Cardiac muscle cell (in vitro differentiated cells and primary cell): ENCODE measurements around the gene SCUBE2. TPM values are rescaled to one million over a fixed set of nuclear protein-coding genes. Genes with fewer than 3 reads are reported as not detected.

Experiments
- DNase-seq, 2 donors: peaks; one replicate each; pipeline versions ENCODE4 v3.0.0 to v3.0.0-alpha.2; 2010 to 2017; ENCODE audit warnings: low read depth in 1 of 2, low spot score in 1 of 2
- H3K27ac ChIP-seq: fragments of 200-600 bp; sonication (generic); 2 replicates; pipeline ENCODE4 v1.5.1; 2016
- H3K27me3 ChIP-seq: fragments of 200-600 bp; sonication (generic); 2 replicates; pipeline ENCODE4 v1.6.0; 2016; ENCODE audit warnings: control low read depth
- H3K36me3 ChIP-seq: fragments of 200-600 bp; sonication (generic); 2 replicates; pipeline ENCODE4 v1.5.1; 2016; ENCODE audit warnings: control low read depth
- H3K4me1 ChIP-seq: fragments of 200-600 bp; sonication (generic); 2 replicates; pipeline ENCODE4 v1.8.1; 2017; ENCODE audit warnings: low read depth, mild to moderate bottlenecking, mixed run types
- H3K4me3 ChIP-seq: fragments of 200-600 bp; sonication (generic); 2 replicates; pipeline ENCODE4 v1.5.1; 2016; ENCODE audit warnings: mild to moderate bottlenecking
- H3K9me3 ChIP-seq: fragments of 200-600 bp; sonication (generic); 2 replicates; pipeline ENCODE4 v1.5.1; 2017; ENCODE audit warnings: low read depth, mild to moderate bottlenecking, control low read depth
- polyA plus RNA-seq: library from polyadenylated mRNA; unstranded; fragments of >200 nt; fragmentation: Nextera tagmentation; extraction: Ambion mirVana; gene quantifications from 2 replicates; pipeline ENCODE4 v1.2.1, GENCODE V29; 2016
- total RNA-seq: library from RNA; depleted of rRNA; stranded (reverse); fragments of >200 nt; gene quantifications from 2 replicates; pipeline ENCODE4 v1.2.3, GENCODE V29; 2016
- TF ChIP-seq, protein P1 (sequence below): IDR thresholded peaks from 2 replicates; pipeline ENCODE4 v1.5.1; 2012; ENCODE audit warnings: low read depth, mild to moderate bottlenecking, low read length

SCUBE2 gene
- total and polyA plus RNA-seq, 2 experiments from 2014 or later = 0.21 TPM; not detected in 1

DNA sequence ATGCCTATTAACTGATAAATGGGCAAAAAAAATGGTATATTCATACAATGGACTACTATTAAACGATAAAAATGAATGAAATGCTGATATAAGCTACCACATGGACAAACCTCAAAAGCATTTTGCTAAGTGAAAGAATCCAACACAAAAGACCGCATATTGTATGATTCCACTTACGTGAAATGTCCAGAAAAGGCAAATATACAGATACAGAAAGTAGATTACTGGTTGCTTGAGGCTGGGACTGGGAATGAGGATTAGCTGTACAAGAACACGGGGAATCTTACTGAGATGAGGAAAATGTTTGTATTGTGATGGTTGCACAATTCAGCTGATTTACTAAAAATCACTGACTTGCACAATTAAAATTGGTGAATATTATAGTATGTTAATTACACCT is 8.8 kb downstream of the SCUBE2 start:
- Histone ChIP-seq H3K36me3 (no peaks in the 10 kb centered on the region), H3K9me3 (no peaks in the 10 kb centered on the region), H3K27ac (no peak overlapping the region), H3K4me1 (no peaks in the 10 kb centered on the region), H3K27me3 (peaks cover 6% of the 10 kb centered on the region), H3K4me3 (no peak overlapping the region)
- DNase-seq = no peak
- TF ChIP-seq, protein P1, sequence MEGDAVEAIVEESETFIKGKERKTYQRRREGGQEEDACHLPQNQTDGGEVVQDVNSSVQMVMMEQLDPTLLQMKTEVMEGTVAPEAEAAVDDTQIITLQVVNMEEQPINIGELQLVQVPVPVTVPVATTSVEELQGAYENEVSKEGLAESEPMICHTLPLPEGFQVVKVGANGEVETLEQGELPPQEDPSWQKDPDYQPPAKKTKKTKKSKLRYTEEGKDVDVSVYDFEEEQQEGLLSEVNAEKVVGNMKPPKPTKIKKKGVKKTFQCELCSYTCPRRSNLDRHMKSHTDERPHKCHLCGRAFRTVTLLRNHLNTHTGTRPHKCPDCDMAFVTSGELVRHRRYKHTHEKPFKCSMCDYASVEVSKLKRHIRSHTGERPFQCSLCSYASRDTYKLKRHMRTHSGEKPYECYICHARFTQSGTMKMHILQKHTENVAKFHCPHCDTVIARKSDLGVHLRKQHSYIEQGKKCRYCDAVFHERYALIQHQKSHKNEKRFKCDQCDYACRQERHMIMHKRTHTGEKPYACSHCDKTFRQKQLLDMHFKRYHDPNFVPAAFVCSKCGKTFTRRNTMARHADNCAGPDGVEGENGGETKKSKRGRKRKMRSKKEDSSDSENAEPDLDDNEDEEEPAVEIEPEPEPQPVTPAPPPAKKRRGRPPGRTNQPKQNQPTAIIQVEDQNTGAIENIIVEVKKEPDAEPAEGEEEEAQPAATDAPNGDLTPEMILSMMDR = no peak

DNA sequence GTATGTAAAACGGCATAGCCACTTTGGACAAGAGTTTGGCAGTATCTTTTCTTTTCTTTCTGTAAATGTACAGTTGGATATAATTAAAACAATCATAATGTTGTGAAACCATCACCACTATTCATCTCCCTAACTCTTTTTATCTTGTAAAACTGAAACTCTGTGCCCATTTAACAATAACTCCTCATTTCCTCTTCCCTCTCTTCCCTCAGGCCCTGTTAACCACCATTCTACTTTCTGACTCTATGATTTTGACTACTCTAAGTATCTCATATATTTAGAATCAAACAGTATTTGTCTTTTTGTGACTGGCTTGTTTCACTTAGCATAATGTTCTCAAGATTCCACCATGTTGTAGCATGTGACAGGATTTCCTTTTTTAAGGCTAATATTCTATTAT is 10.2 kb downstream of the SCUBE2 start:
- TF ChIP-seq, protein P1 = no peak
- Histone ChIP-seq H3K27me3 (no peaks in the 10 kb centered on the region), H3K27ac (no peak overlapping the region), H3K4me3 (no peak overlapping the region), H3K36me3 (no peaks in the 10 kb centered on the region), H3K4me1 (peaks cover 5% of the 10 kb centered on the region), H3K9me3 (no peaks in the 10 kb centered on the region)
- no peak for DNase-seq

DNA sequence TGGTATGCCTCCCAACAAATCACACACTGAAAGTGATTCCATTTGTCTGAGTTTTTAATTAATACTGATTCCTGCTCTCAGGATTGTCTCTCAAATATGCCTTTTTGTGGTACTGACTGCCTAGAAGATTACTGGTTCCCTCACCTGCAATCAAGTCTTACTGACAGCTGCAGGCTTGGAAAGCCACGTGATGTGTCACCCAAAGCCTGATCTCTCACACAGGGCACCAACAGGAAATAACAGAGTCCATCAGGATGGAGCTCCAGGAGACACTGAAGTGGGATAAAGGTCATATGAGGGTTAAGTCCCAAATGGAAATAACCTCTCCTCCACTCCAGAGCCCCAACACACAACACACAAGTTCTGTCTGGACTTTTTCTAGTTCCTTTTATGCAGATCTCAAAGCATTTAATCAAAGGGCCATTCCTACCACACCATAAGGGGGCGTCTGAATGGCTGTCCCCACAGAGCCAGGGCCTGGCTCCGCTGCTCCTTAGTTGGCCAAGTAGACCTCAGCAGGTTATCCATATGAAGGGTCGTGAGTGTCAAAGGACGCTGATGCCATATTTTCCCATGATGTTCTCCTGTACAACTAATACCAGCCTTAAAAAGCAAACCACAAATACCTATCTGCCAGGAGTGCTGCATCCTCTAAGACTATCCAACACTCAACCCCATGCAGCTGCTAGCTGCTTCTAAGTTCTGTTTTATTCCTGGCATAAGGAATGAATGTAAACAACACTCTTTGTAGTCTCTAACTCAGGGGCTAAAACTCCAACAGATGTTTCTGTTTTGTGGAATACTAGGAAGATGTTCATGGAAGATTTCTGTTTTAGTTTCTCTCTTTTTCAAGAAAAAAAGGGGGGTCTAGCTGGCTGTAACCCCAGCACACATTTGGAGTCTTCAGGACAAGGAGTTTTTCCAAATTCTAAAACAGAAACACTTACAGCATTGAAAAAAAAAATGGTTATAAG is 13.0 kb downstream of the SCUBE2 start:
- Histone ChIP-seq H3K27ac (no peak overlapping the region), H3K36me3 (no peaks in the 10 kb centered on the region), H3K4me3 (no peak overlapping the region), H3K27me3 (no peaks in the 10 kb centered on the region), H3K9me3 (no peaks in the 10 kb centered on the region), H3K4me1 (peaks cover 5% of the 10 kb centered on the region)
- TF ChIP-seq, protein P1 = no peak
- DNase-seq = no peak

DNA sequence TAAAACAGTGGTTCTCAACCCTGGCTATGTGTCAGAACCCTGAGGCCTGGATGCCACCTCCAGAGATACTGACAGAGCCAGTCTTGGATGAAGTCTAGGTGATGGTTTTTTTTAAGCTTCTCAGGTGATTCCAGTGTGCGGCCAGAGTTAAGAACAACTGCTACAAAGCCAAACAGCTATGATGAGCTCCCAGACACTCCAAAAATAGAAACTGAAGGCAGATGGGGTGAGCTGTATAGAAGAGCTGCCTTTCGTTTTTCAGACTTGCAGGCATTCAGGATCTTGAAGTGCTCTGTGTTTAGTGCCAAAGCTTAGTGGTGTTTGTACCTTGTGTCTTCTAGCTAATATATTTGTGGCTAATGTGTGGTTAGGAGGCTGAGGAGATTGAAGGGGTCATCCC is 14.2 kb downstream of the SCUBE2 start:
- no peak overlapping the region for H3K4me3 ChIP-seq
- no peaks in the 10 kb centered on the region for H3K27me3 ChIP-seq
- no peaks in the 10 kb centered on the region for H3K36me3 ChIP-seq
- no peak for DNase-seq
- no peak overlapping the region for H3K27ac ChIP-seq
- H3K9me3 ChIP-seq = no peaks in the 10 kb centered on the region
- H3K4me1 ChIP-seq = peaks cover 5% of the 10 kb centered on the region
- TF ChIP-seq, protein P1 = no peak

DNA sequence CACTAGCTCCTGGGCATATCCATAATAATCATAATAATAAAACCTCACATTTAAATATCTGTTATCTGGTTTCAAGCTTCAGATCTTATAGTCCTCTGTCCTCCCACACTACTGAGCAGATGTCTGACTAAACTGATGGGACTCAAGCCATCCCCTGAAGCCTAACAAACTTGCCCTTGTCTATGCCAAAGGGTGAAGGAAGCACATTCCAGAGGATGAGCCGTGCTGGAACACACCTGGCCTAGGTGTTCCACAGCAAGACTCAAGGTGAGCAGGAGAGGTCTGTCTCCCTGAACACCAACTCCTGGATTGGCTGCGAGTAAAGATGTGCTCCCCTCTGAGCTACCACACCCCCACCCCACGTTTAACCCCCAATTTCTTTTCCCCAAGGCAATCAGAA is 14.7 kb downstream of the SCUBE2 start:
- TF ChIP-seq, protein P1 = no peak
- no peak for DNase-seq

More for the DNA sequence above, 14.7 kb downstream of the SCUBE2 start:
- Histone ChIP-seq H3K27me3 (no peaks in the 10 kb centered on the region), H3K27ac (no peak overlapping the region), H3K4me3 (no peak overlapping the region), H3K4me1 (peaks cover 5% of the 10 kb centered on the region), H3K9me3 (no peaks in the 10 kb centered on the region), H3K36me3 (no peaks in the 10 kb centered on the region)
